DND-41 (cell line): ENCODE measurements around the gene EVI2B.

Source experiments
- ATAC-seq: fragments of 200-7000 bp; cut with Tn5 transposase; 3 replicates; pipeline ENCODE4 v1.9.1; 2021; ENCODE audit warnings: low read depth; ENCODE audit not compliant: insufficient read depth
- DNase-seq: peaks from one replicate; pipeline ENCODE4 v3.0.0-alpha.2; 2020
- H2AFZ ChIP-seq: 2 replicates; pipeline ENCODE4 v1.6.0; 2012; ENCODE audit warnings: low read depth, low read length
- H3K27ac ChIP-seq: 2 replicates; pipeline ENCODE4 v1.5.1; 2012; ENCODE audit warnings: low read length, inconsistent platforms
- H3K27me3 ChIP-seq: fragments of 200-600 bp; sonication (generic); 2 replicates; pipeline ENCODE4 v1.6.0; 2012; ENCODE audit warnings: low read length, mild to moderate bottlenecking, inconsistent platforms; ENCODE audit not compliant: insufficient read depth, poor library complexity
- H3K36me3 ChIP-seq: 2 replicates; pipeline ENCODE4 v1.5.1; 2012; ENCODE audit warnings: low read length, inconsistent platforms; ENCODE audit not compliant: insufficient read depth
- H3K4me1 ChIP-seq: 2 replicates; pipeline ENCODE4 v1.5.1; 2012; ENCODE audit warnings: mild to moderate bottlenecking, low read length; ENCODE audit not compliant: insufficient read depth
- H3K4me2 ChIP-seq: 2 replicates; pipeline ENCODE4 v1.6.0; 2012; ENCODE audit warnings: mild to moderate bottlenecking, moderate library complexity, low read length, inconsistent platforms; ENCODE audit not compliant: insufficient read depth
- H3K4me3 ChIP-seq, 2 experiments: fragments of 200-600 bp in 1 of 2; shearing (Covaris generic) in 1 of 2; 2 replicates each; pipeline ENCODE4 v1.5.1; 2012 to 2016; ENCODE audit warnings: inconsistent platforms in 2 of 2, low read length in 2 of 2, mild to moderate bottlenecking in 2 of 2, low read depth in 1 of 2, moderate library complexity in 1 of 2
- H3K79me2 ChIP-seq: 2 replicates; pipeline ENCODE4 v1.6.0; 2012; ENCODE audit warnings: low read length, inconsistent platforms; ENCODE audit not compliant: insufficient read depth
- H3K9ac ChIP-seq: 2 replicates; pipeline ENCODE4 v1.6.0; 2012; ENCODE audit warnings: low read depth, mild to moderate bottlenecking, inconsistent platforms, low read length, moderate library complexity
- H3K9me3 ChIP-seq: 2 replicates; pipeline ENCODE4 v1.5.1; 2012; ENCODE audit warnings: low read length, moderate library complexity, mild to moderate bottlenecking, inconsistent platforms; ENCODE audit not compliant: insufficient read depth, severe bottlenecking
- H4K20me1 ChIP-seq: 2 replicates; pipeline ENCODE4 v1.6.0; 2012; ENCODE audit warnings: low read length; ENCODE audit not compliant: insufficient read depth
- EZH2 ChIP-seq: IDR thresholded peaks from 3 replicates; pipeline ENCODE4 v1.6.1; 2012; ENCODE audit warnings: borderline replicate concordance, low read depth, mild to moderate bottlenecking, moderate library complexity, low read length, inconsistent platforms; ENCODE audit not compliant: severe bottlenecking
- TF ChIP-seq, protein P1 (sequence below): IDR thresholded peaks from 2 replicates; pipeline ENCODE4 v1.5.1; 2012; ENCODE audit warnings: borderline replicate concordance, low read length, moderate library complexity, mild to moderate bottlenecking; ENCODE audit not compliant: poor library complexity, severe bottlenecking; ENCODE audit errors: extremely low read depth

Gene EVI2B

DNA sequence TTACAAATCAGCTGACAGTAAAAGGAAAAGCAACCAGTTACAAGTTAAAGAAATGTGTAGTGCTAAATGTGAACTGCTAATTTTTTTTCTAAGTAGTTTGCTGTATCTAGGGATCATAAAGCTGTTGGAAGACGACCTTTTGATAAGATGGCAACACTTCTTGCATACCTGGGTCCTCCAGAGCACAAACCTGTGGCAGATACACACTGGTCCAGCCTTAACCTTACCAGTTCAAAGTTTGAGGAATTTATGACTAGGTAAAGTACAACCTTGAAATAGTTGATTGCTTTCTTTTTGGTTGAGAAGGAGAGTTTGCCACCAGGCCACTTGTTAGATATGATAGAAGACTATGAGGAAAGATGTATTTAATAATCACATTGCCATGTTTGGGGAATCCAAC, 52.3 kb downstream of the EVI2B start:
- Histone ChIP-seq H3K27ac (no peak overlapping the region), H2AFZ (no peak overlapping the region), H3K4me2 (no peak overlapping the region), H3K9me3 (no peaks in the 10 kb centered on the region), H3K36me3 (peaks cover 52% of the 10 kb centered on the region), H3K79me2 (no peaks in the 10 kb centered on the region), H3K4me1 (no peaks in the 10 kb centered on the region), H3K9ac (no peak overlapping the region), H3K27me3 (no peaks in the 10 kb centered on the region), H4K20me1 (no peaks in the 10 kb centered on the region), H3K4me3 (no peak overlapping the region)
- no peak for DNase-seq
- ATAC-seq = no peak
- TF ChIP-seq, protein P1, sequence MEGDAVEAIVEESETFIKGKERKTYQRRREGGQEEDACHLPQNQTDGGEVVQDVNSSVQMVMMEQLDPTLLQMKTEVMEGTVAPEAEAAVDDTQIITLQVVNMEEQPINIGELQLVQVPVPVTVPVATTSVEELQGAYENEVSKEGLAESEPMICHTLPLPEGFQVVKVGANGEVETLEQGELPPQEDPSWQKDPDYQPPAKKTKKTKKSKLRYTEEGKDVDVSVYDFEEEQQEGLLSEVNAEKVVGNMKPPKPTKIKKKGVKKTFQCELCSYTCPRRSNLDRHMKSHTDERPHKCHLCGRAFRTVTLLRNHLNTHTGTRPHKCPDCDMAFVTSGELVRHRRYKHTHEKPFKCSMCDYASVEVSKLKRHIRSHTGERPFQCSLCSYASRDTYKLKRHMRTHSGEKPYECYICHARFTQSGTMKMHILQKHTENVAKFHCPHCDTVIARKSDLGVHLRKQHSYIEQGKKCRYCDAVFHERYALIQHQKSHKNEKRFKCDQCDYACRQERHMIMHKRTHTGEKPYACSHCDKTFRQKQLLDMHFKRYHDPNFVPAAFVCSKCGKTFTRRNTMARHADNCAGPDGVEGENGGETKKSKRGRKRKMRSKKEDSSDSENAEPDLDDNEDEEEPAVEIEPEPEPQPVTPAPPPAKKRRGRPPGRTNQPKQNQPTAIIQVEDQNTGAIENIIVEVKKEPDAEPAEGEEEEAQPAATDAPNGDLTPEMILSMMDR = no peak
- TF ChIP-seq EZH2 = no peak

GRCh38 chr17:31260151-31260550, 53.7 kb downstream of the EVI2B start:
- TF ChIP-seq, protein P1 = no peak
- no peak for TF ChIP-seq EZH2

DNA sequence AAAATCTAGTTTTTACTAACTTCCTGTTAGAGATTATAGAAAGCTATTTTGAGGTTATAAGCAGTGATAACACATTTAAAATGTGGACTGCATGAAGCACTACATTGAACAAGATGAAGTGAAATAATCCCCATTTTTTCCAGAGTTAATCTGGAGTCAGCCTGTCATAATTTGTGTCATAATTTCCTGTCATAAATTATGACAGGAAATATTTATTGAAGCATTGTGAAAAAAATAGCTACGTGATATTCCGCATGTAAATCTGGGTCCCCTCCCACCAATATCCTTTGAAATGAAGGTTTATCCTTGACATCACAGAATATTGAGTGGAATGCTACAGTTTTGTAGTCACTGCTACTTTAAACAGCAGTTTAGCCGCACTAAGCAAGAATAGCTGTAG, 56.9 kb downstream of the EVI2B start:
- Histone ChIP-seq H3K4me1 (no peaks in the 10 kb centered on the region), H3K9me3 (no peaks in the 10 kb centered on the region), H3K4me3 (no peak overlapping the region), H3K27ac (no peak overlapping the region), H3K79me2 (no peaks in the 10 kb centered on the region), H3K9ac (no peak overlapping the region), H2AFZ (no peak overlapping the region), H4K20me1 (no peaks in the 10 kb centered on the region), H3K27me3 (no peaks in the 10 kb centered on the region), H3K36me3 (peaks cover 26% of the 10 kb centered on the region; the same call in 1 of the 2 replicates), H3K4me2 (no peak overlapping the region)
- ATAC-seq (no peak), DNase-seq (no peak)
- TF ChIP-seq, protein P1 = no peak
- no peak for TF ChIP-seq EZH2

More at GRCh38 chr17:31260151-31260550, 53.7 kb downstream of the EVI2B start:
- Histone ChIP-seq H3K9ac (no peak overlapping the region), H3K27me3 (no peaks in the 10 kb centered on the region), H2AFZ (no peak overlapping the region), H3K79me2 (no peaks in the 10 kb centered on the region), H3K36me3 (peaks cover 38% of the 10 kb centered on the region), H3K27ac (no peak overlapping the region), H3K4me3 (no peak overlapping the region), H3K4me1 (no peaks in the 10 kb centered on the region), H4K20me1 (no peaks in the 10 kb centered on the region), H3K4me2 (no peak overlapping the region), H3K9me3 (no peaks in the 10 kb centered on the region)
- DNase-seq (no peak), ATAC-seq (no peak)

DNA sequence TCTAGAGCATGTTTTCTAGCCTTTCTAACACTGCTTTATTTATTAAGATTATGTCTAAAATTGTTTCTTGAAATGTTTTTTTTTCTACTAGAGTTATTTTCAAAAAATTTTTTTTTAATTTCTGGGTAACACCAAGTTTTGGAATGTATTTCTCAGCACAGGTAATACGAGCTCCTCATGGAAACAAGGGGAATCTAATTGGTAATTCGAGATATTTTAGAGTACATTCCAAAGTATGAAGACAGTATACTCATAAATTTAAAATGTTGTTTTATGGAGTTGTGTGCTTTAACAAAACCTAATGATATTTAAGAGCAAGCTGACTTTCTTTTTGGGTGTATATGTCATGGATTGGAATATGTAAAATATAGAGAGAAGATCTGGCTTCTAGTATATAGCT, 59.2 kb downstream of the EVI2B start:
- H3K4me3 ChIP-seq = no peak overlapping the region
- TF ChIP-seq, protein P1 = no peak
- TF ChIP-seq EZH2 = no peak
- ATAC-seq = no peak

More for the DNA sequence above, 59.2 kb downstream of the EVI2B start:
- Histone ChIP-seq H3K79me2 (no peaks in the 10 kb centered on the region), H3K27ac (no peak overlapping the region), H3K4me2 (no peak overlapping the region), H3K9me3 (no peaks in the 10 kb centered on the region), H3K4me1 (no peaks in the 10 kb centered on the region), H3K27me3 (no peaks in the 10 kb centered on the region), H3K36me3 (peaks cover 25% of the 10 kb centered on the region; the same call in 1 of the 2 replicates), H2AFZ (no peak overlapping the region), H4K20me1 (no peaks in the 10 kb centered on the region), H3K9ac (no peak overlapping the region)
- no peak for DNase-seq
